NCI-H2196 treated with DMSO at 0.1 percent for 48 hours (cell line): ENCODE measurements around the gene BABAM1.

ENCODE experiments used
- DNase-seq: peaks from one replicate; lab custom pipeline; 2025; ENCODE audit not compliant: unreplicated experiment; lab: John Stamatoyannopoulos, UW

Gene BABAM1

DNA sequence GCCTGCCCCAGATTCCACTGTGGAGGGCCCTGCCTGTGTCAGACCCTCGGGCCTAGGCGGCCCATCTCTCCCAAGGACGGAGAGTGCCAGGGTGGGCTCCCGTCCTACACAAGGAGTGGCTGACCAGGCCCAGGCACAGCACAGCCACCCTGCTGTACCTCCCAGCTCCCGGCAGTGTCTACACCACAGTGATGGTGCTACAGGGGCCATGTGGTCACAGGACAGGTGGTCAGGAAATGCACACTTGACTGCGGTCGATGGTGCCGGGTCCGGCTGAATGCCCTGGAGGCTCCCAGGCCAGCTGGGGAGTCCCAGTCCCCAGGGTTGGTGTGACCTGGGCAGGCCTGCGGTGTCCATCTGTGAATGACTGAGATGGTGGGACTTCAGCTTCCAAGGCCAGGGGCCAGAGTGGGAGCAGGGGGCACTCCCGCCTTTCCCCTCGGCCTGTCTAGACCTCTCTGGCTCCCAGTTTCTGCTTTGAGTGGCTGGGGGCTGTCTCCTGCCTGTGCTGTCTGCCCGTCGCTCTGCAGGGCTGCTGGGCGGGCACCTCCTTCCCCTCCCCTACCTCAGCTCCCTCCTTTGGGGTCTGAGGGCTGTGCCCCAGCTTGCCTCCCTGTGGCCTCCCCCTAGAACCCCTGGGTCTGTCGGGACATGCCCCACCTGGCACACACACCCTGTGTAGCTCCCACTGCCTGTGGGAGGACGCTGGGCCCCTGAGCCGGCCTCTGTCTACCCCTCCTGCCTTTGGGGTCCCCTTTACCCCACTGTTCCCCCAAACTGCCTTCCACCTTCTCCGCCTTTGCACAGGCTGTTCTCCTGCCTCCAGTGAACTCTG, 54.6 kb downstream of the BABAM1 start:
- DNase-seq: no peak

DNA sequence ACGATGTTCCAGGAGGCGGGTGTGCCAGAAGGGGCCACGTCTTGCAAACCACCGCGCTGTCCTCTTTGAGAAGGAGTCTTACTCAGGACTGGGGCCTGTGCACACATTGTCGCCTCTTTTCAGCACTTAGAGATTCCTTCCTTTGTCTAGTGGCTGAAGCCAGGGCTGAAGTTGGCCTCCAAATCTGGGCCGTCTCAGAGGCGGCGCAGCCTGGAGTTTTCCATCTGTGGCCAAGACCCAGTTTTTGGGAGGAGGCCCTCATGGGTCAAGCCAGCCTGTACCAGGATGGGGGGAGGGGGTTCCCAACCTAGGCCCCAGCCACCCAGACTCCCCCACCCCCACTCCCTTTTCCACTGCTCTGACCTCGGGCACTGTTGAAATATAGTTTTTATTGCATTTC, 55.6 kb downstream of the BABAM1 start:
- no peak for DNase-seq

GRCh38 chr19:17323300-17323963, 56.2 kb downstream of the BABAM1 start:
- DNase-seq: no peak

GRCh38 chr19:17323964-17324332, 56.7 kb downstream of the BABAM1 start:
- no peak for DNase-seq

DNA sequence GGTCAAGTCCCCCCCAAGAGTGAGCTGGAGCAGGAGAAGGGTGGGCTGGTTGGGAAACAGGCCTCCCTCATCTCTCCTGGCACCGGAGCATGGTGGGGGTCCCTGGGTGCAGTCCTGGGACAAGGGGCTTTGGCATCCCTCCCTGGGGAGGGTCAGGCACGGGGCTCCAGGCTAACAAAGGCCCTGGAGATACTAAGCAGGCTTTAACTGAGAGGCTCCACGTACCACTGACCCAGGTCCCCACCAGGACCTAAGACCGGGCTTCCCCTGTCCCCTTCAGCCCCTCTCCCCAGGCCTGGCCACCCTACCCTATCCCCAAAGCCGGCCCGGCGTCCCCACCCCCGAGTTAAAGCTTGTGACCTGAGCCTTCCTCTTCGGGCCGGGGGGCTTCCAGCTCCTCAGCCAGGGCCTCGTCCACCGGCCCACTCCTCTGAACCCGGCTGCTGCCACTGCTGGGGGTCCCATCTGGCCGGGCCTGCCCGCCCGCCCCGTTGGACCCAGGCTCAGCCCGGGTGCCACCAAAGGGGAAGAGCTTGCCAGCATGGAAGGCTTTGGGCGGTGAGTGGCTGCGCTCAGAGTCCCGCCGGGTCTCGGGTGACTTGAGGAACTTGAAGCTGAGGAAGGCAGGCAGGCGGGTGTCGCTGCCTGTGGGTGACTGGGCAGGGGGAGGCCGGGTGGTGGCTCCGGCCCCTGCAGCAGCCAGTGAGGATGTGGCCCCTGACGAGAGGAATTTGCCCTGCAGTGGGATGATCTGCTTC, 57.3 kb downstream of the BABAM1 start:
- no peak for DNase-seq

- no peak for DNase-seq
Measured at GRCh38 chr19:17325133-17325532, 57.9 kb downstream of the BABAM1 start.

DNA sequence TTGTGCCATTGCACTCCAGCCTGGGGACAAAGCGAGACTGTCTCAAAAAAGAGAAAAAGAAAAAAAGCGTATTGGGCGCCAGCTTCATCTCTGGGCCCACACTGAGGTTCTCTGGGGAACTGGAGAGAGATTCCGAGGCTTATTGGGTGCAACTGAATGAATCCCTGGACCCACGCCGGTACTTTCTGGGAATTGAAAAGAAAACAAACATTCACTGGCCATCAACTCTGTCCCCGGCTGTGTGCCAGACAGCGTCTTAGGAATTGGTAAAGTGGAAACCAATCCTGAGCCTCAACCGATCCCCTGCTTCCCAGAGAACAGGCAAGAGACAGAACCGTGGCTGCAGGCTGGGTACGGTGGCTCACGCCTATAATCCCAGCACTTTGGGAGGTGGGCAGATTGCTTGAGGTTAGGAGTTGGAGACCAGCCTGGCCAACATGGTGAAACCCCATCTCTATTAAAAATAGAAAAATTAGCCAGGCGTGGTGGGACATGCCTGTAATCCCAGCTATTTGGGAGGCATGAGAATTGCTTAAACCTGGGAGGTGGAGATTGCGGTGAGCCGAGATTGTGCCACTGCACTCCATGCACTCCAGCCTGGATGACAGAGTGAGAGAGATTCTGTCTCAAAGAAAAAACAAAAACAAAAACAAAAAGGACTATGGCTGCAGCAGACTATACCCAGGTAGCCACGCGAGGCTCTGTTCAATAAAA, 58.8 kb downstream of the BABAM1 start:
- DNase-seq: no peak

DNA sequence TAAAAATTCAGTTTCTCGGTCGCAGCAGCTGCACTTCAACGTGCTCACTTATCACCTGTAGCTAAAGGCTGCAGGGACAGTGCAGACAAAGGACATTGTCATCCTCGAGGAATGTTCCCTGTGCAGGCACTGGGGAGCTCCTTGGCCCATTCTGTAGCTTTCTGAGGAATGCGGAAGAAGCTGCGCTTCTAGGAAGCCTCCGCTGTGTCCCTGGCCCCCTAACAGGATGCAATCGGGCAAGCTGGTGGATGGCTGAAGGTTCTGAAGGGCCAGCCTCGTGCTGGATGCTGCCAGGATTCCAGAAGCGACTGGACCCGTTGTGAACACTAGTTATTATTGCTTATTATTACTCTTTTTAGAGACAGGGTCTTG, 59.3 kb downstream of the BABAM1 start:
- no peak for DNase-seq

DNA sequence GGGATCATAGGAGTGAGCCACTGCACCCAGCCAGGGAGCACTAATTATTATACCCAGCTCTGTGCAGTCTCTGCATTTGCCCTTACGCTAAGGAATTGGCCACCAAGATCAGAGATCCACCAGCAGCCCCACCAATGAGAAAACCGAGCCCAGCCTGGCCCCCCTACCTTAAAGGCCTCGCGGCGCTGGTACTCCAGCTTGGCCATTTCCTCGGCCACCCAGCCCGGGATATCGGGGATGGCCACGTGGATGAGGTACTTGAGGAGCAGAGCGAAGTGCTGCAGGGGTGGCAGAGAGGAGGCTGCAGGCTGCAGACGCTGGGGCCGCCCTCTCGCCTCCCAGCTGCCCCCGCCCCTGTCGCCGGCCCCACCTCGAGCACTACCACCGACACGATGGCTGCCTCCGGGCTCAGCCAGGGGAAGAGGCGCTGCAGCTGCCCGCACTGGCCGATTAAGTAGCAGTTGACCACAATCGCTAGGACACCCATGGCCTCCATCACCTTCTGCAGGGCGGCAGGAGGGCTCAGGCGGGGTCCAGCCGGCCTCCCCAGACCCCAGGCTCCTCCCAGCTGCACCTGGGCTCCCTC, 59.9 kb downstream of the BABAM1 start:
- no peak for DNase-seq

DNA sequence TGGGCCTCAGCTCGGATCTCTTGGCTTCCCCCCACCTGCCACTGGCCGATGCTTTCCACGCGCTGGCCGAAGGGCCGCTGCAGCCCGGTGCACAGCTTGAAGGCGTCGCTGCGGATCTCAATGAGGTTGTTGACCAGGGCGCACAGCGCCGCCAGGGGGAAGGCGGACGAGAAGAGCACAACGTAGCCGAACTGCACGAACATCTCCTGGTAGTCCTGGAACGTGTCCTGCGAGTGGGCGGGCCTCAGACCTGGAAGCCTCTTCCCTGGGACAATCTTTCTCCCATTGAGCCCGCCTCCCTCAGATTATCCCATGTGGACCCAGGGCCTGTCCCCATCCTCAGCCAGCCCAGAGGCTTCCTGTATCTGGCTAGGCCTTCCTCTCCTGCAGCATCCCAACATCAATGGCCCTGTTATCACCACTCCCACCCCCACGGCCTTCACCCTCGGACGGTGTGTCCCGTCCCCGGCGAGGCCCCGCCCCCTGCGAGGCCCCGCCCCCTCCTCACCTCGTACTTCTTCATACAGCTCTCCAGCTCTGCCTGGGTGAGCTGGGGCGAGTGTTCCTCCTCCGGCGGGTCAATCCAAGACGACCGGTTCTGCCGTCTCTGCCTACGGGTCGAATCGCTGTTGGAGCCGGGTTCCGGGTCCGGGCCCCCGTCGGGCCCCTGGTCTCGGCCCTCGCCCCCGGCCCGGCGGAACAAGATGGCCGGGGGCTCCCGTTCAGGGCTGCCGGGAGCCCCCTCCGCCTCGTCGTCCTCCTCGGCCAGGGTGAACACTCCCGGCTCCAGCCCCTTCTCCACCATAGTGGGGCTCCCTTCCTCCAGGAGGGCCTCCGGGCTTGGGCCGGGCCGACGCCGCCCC, 60.6 kb downstream of the BABAM1 start:
- no peak for DNase-seq
